SK-N-MC (cell line): ENCODE results near the gene PPM1L.

Experiments used
- EZH2 ChIP-seq: fragments of 200-600 bp; sonication (generic); IDR thresholded peaks from one replicate; pipeline ENCODE4 v1.6.1; 2017; ENCODE audit warnings: antibody characterized with exemption
- POLR2AphosphoS5 ChIP-seq: IDR thresholded peaks from 2 replicates; pipeline ENCODE4 v1.6.1; 2012; ENCODE audit warnings: mild to moderate bottlenecking, low read depth, low read length, borderline replicate concordance

GRCh38 chr3:160851629-160852210 lies 95.7 kb downstream of the PPM1L start:
- TF ChIP-seq POLR2AphosphoS5 (no peak), EZH2 (no peak)
